HEK293 (cell line): ENCODE measurements around the gene UFD1.

ENCODE experiments used
- BCL11A ChIP-seq: fragments of 450-650 bp; formaldehyde crosslinking; IDR thresholded peaks from 2 replicates; pipeline ENCODE4 v1.5.1; 2016; ENCODE audit warnings: low read depth, missing biosample characterization, missing genetic modification characterization
- GFI1B ChIP-seq: fragments of 450-650 bp; formaldehyde crosslinking; IDR thresholded peaks from 2 replicates; pipeline ENCODE4 v1.5.1; 2016; ENCODE audit warnings: missing biosample characterization, missing genetic modification characterization
- GLIS2 ChIP-seq: fragments of 450-650 bp; formaldehyde crosslinking; IDR thresholded peaks from 2 replicates; pipeline ENCODE4 v1.5.1; 2016; ENCODE audit warnings: missing biosample characterization, missing genetic modification characterization
- HOXD13 ChIP-seq: sonication (generic); formaldehyde crosslinking; IDR thresholded peaks from 2 replicates; pipeline ENCODE4 v1.8.0; 2022; ENCODE audit warnings: missing genetic modification reagents, borderline replicate concordance
- KLF10 ChIP-seq: fragments of 450-650 bp; IDR thresholded peaks from 2 replicates; pipeline ENCODE4 v1.5.1; 2018; ENCODE audit warnings: missing biosample characterization, mild to moderate bottlenecking, missing genetic modification characterization
- KLF7 ChIP-seq: fragments of 450-650 bp; formaldehyde crosslinking; IDR thresholded peaks from 2 replicates; pipeline ENCODE4 v1.5.1; 2016; ENCODE audit warnings: missing biosample characterization, missing genetic modification characterization, borderline replicate concordance
- MYNN ChIP-seq: fragments of 450-650 bp; formaldehyde crosslinking; IDR thresholded peaks from 2 replicates; pipeline ENCODE4 v1.5.1; 2016; ENCODE audit warnings: missing biosample characterization, missing genetic modification characterization, borderline replicate concordance
- PRDM1 ChIP-seq: fragments of 450-650 bp; formaldehyde crosslinking; IDR thresholded peaks from 2 replicates; pipeline ENCODE4; 2016; ENCODE audit warnings: missing biosample characterization, missing genetic modification characterization
- REPIN1 ChIP-seq: fragments of 450-650 bp; formaldehyde crosslinking; IDR thresholded peaks from 2 replicates; pipeline ENCODE4 v1.5.1; 2017; ENCODE audit warnings: missing biosample characterization, missing genetic modification characterization, low read depth
- SETDB1 ChIP-seq: IDR thresholded peaks from one replicate; pipeline ENCODE4 v1.6.1; 2017; ENCODE audit warnings: mild to moderate bottlenecking, low read length, moderate library complexity, mixed read lengths; ENCODE audit not compliant: insufficient read length
- SP3 ChIP-seq: fragments of 450-650 bp; formaldehyde crosslinking; IDR thresholded peaks from 2 replicates; pipeline ENCODE4 v1.5.1; 2016; ENCODE audit warnings: missing biosample characterization, missing genetic modification characterization
- ZFHX2 ChIP-seq: fragments of 450-650 bp; formaldehyde crosslinking; conservative IDR thresholded peaks from 2 replicates; pipeline ENCODE4 v1.5.1; 2016; ENCODE audit warnings: missing biosample characterization, missing genetic modification characterization
- ZNF140 ChIP-seq: fragments of 450-650 bp; formaldehyde crosslinking; IDR thresholded peaks from 2 replicates; pipeline ENCODE4 v1.5.1; 2016; ENCODE audit warnings: missing biosample characterization, missing genetic modification characterization
- ZNF155 ChIP-seq: fragments of 450-650 bp; formaldehyde crosslinking; IDR thresholded peaks from 2 replicates; pipeline ENCODE4 v1.5.1; 2016; ENCODE audit warnings: missing biosample characterization, missing genetic modification characterization
- ZNF16 ChIP-seq: fragments of 450-650 bp; formaldehyde crosslinking; IDR thresholded peaks from 2 replicates; pipeline ENCODE4 v1.5.1; 2016; ENCODE audit warnings: low read depth, missing biosample characterization, missing genetic modification characterization
- ZNF211 ChIP-seq: fragments of 450-650 bp; formaldehyde crosslinking; IDR thresholded peaks from 2 replicates; pipeline ENCODE4 v1.5.1; 2016; ENCODE audit warnings: low read depth, missing biosample characterization, missing genetic modification characterization
- ZNF223 ChIP-seq: fragments of 450-650 bp; formaldehyde crosslinking; IDR thresholded peaks from 2 replicates; pipeline ENCODE4 v1.5.1; 2016; ENCODE audit warnings: missing biosample characterization, missing genetic modification characterization
- ZNF302 ChIP-seq: fragments of 450-650 bp; formaldehyde crosslinking; IDR thresholded peaks from 2 replicates; pipeline ENCODE4 v1.5.1; 2016; ENCODE audit warnings: missing biosample characterization, missing genetic modification characterization, low read depth
- ZNF311 ChIP-seq: fragments of 450-650 bp; formaldehyde crosslinking; IDR thresholded peaks from 2 replicates; pipeline ENCODE4 v1.5.1; 2017; ENCODE audit warnings: missing biosample characterization, missing genetic modification characterization, borderline replicate concordance
- ZNF521 ChIP-seq: fragments of 450-650 bp; formaldehyde crosslinking; IDR thresholded peaks from 2 replicates; pipeline ENCODE4 v1.5.1; 2017; ENCODE audit warnings: missing biosample characterization, mild to moderate bottlenecking, missing genetic modification characterization
- ZNF624 ChIP-seq: fragments of 450-650 bp; formaldehyde crosslinking; IDR thresholded peaks from 2 replicates; pipeline ENCODE4 v1.5.1; 2017; ENCODE audit warnings: missing biosample characterization, missing genetic modification characterization
- ZNF670 ChIP-seq: fragments of 450-650 bp; formaldehyde crosslinking; IDR thresholded peaks from 2 replicates; pipeline ENCODE4 v1.5.1; 2016; ENCODE audit warnings: missing biosample characterization, missing genetic modification characterization, low read depth
- ZNF747 ChIP-seq: fragments of 450-650 bp; formaldehyde crosslinking; IDR thresholded peaks from 2 replicates; pipeline ENCODE4 v1.5.1; 2016; ENCODE audit warnings: missing biosample characterization, missing genetic modification characterization
- ZNF776 ChIP-seq: fragments of 450-650 bp; formaldehyde crosslinking; IDR thresholded peaks from 2 replicates; pipeline ENCODE4 v1.5.0; 2017; ENCODE audit warnings: missing biosample characterization, missing genetic modification characterization, borderline replicate concordance
- ZNF792 ChIP-seq: fragments of 450-650 bp; formaldehyde crosslinking; IDR thresholded peaks from 2 replicates; pipeline ENCODE4 v1.5.1; 2016; ENCODE audit warnings: missing biosample characterization, missing genetic modification characterization
- ZSCAN23 ChIP-seq: fragments of 450-650 bp; formaldehyde crosslinking; IDR thresholded peaks from 2 replicates; pipeline ENCODE4 v1.5.1; 2016; ENCODE audit warnings: missing biosample characterization, missing genetic modification characterization
- TF ChIP-seq, protein P1 (sequence below): fragments of 450-650 bp; formaldehyde crosslinking; IDR thresholded peaks from 2 replicates; pipeline ENCODE4 v1.5.1; 2016; ENCODE audit warnings: missing biosample characterization, missing genetic modification characterization
- TF ChIP-seq, protein P2 (sequence below): fragments of 450-650 bp; formaldehyde crosslinking; IDR thresholded peaks from 2 replicates; pipeline ENCODE4 v1.5.1; 2017; ENCODE audit warnings: missing biosample characterization, missing genetic modification characterization
- TF ChIP-seq, protein P3 (sequence below): fragments of 450-650 bp; formaldehyde crosslinking; IDR thresholded peaks from 2 replicates; pipeline ENCODE4 v1.5.1; 2016; ENCODE audit warnings: missing biosample characterization, missing genetic modification characterization
- TF ChIP-seq, protein P4 (sequence below): fragments of 450-650 bp; formaldehyde crosslinking; IDR thresholded peaks from 2 replicates; pipeline ENCODE4 v1.5.1; 2016; ENCODE audit warnings: missing biosample characterization, missing genetic modification characterization
- TF ChIP-seq, protein P5 (sequence below): fragments of 450-650 bp; formaldehyde crosslinking; IDR thresholded peaks from 2 replicates; pipeline ENCODE4 v1.5.1; 2016; ENCODE audit warnings: missing biosample characterization, missing genetic modification characterization

The UFD1 gene

DNA sequence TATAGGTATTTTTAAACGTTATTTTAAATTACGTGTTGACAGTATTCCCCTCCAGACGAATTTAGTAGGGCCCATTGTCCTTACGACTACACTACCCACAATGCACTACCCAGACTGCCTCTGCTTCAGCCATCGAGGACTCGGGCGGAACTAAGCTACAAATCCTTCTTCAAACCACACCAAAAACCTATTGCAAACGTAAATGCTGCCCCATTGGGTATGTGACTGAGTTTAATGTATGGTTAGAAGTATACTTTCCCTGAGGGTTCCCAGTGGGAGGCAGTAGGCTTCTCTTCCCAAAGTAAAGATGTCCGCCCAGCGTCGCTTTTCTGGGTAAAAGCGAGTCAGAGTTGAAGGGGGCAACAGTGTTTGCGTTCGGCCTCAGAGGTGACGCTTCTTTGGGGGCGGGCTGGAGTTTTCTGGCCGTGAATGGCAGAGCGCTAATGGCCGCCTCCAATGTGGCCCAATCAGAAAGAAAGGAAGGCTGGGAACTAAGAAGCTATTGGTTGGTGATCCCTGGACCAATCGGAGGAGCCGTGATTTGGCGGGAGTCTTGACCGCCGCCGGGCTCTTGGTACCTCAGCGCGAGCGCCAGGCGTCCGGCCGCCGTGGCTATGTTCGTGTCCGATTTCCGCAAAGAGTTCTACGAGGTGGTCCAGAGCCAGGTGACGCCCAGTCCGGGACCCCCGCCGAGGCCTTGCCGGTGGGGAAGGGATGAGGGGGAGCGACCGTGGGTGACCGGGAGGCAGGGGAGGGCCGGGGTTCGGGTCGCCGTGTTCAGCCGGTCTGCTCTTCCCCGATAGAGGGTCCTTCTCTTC, 571 bp upstream of the UFD1 start, which contains the start of gene CDC45 (continued):
- TF ChIP-seq ZSCAN23 (tag by site-specific recombination) (0 out of 2 replicates have a peak, but pooled peaks have one; percentile 23), ZNF670 (tag by site-specific recombination) (no peak), ZNF140 (tag by site-specific recombination) (no peak), ZNF211 (no peak), MYNN (tag by site-specific recombination) (no peak), PRDM1 (no peak), ZNF521 (tag by site-specific recombination) (no peak), ZNF776 (tag by site-specific recombination) (no peak), GFI1B (tag by site-specific recombination) (no peak), ZFHX2 (tag by site-specific recombination) (0 out of 2 replicates have a peak, but pooled peaks have one; percentile 10), GLIS2 (peak; percentile 34), ZNF302 (tag by site-specific recombination) (no peak), ZNF223 (tag by site-specific recombination) (no peak), ZNF624 (no peak), ZNF16 (tag by site-specific recombination) (no peak), ZNF747 (tag by site-specific recombination) (no peak), SETDB1 (no peak), ZNF311 (tag by site-specific recombination) (no peak), HOXD13 (CRISPR knock-in tag) (no peak), ZNF792 (no peak), KLF10 (peak; percentile 79), BCL11A (no peak), SP3 (tag by site-specific recombination) (peak; percentile 96), REPIN1 (tag by site-specific recombination) (no peak), KLF7 (tag by site-specific recombination) (no peak), ZNF155 (no peak)
- TF ChIP-seq, protein P1, sequence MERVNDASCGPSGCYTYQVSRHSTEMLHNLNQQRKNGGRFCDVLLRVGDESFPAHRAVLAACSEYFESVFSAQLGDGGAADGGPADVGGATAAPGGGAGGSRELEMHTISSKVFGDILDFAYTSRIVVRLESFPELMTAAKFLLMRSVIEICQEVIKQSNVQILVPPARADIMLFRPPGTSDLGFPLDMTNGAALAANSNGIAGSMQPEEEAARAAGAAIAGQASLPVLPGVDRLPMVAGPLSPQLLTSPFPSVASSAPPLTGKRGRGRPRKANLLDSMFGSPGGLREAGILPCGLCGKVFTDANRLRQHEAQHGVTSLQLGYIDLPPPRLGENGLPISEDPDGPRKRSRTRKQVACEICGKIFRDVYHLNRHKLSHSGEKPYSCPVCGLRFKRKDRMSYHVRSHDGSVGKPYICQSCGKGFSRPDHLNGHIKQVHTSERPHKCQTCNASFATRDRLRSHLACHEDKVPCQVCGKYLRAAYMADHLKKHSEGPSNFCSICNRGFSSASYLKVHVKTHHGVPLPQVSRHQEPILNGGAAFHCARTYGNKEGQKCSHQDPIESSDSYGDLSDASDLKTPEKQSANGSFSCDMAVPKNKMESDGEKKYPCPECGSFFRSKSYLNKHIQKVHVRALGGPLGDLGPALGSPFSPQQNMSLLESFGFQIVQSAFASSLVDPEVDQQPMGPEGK (tag by site-specific recombination) = peak; percentile 52
- TF ChIP-seq, protein P2, sequence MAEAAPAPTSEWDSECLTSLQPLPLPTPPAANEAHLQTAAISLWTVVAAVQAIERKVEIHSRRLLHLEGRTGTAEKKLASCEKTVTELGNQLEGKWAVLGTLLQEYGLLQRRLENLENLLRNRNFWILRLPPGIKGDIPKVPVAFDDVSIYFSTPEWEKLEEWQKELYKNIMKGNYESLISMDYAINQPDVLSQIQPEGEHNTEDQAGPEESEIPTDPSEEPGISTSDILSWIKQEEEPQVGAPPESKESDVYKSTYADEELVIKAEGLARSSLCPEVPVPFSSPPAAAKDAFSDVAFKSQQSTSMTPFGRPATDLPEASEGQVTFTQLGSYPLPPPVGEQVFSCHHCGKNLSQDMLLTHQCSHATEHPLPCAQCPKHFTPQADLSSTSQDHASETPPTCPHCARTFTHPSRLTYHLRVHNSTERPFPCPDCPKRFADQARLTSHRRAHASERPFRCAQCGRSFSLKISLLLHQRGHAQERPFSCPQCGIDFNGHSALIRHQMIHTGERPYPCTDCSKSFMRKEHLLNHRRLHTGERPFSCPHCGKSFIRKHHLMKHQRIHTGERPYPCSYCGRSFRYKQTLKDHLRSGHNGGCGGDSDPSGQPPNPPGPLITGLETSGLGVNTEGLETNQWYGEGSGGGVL (tag by site-specific recombination) = no peak
- TF ChIP-seq, protein P3, sequence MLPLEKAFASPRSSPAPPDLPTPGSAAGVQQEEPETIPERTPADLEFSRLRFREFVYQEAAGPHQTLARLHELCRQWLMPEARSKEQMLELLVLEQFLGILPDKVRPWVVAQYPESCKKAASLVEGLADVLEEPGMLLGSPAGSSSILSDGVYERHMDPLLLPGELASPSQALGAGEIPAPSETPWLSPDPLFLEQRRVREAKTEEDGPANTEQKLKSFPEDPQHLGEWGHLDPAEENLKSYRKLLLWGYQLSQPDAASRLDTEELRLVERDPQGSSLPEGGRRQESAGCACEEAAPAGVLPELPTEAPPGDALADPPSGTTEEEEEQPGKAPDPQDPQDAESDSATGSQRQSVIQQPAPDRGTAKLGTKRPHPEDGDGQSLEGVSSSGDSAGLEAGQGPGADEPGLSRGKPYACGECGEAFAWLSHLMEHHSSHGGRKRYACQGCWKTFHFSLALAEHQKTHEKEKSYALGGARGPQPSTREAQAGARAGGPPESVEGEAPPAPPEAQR = peak; percentile 20
- TF ChIP-seq, protein P4, sequence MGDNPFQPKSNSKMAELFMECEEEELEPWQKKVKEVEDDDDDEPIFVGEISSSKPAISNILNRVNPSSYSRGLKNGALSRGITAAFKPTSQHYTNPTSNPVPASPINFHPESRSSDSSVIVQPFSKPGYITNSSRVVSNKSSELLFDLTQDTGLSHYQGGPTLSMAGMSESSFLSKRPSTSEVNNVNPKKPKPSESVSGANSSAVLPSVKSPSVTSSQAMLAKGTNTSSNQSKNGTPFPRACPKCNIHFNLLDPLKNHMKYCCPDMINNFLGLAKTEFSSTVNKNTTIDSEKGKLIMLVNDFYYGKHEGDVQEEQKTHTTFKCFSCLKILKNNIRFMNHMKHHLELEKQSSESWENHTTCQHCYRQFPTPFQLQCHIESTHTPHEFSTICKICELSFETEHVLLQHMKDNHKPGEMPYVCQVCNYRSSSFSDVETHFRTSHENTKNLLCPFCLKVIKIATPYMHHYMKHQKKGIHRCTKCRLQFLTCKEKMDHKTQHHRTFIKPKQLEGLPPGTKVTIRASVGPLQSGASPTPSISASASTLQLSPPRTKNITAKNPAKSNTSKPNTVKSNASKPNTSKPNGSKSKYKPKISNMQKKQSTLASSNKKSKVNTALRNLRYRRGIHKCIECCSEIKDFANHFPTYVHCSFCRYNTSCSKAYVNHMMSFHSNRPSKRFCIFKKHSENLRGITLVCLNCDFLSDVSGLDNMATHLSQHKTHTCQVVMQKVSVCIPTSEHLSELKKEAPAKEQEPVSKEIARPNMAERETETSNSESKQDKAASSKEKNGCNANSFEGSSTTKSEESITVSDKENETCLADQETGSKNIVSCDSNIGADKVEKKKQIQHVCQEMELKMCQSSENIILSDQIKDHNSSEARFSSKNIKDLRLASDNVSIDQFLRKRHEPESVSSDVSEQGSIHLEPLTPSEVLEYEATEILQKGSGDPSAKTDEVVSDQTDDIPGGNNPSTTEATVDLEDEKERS = no peak
- TF ChIP-seq, protein P5, sequence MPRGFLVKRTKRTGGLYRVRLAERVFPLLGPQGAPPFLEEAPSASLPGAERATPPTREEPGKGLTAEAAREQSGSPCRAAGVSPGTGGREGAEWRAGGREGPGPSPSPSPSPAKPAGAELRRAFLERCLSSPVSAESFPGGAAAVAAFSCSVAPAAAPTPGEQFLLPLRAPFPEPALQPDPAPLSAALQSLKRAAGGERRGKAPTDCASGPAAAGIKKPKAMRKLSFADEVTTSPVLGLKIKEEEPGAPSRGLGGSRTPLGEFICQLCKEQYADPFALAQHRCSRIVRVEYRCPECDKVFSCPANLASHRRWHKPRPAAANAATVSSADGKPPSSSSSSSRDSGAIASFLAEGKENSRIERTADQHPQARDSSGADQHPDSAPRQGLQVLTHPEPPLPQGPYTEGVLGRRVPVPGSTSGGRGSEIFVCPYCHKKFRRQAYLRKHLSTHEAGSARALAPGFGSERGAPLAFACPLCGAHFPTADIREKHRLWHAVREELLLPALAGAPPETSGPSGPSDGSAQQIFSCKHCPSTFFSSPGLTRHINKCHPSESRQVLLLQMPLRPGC (tag by site-specific recombination) = peak; percentile 74; the same call in 1 of the 2 replicates
